Fibroblast of peridontal ligament (primary cell): ENCODE measurements around the gene LRRC52.

Experiments
- DNase-seq: peaks from one replicate; pipeline ENCODE4 v3.0.0-alpha.2; 2010; ENCODE audit errors: extremely low read depth

The LRRC52 gene

GRCh38 chr1:165543532-165544438 is at the start of gene LRRC52:
Gene LRRC52, plus strand, starts transcription at chr1:165544000. Its CDS starts 297 bp downstream, at chr1:165544297.
- no peak for DNase-seq

GRCh38 chr1:165494949-165495857 is 48.6 kb upstream of the LRRC52 start:
- no peak for DNase-seq

GRCh38 chr1:165495858-165496205 is 48.0 kb upstream of the LRRC52 start:
- no peak for DNase-seq

GRCh38 chr1:165496501-165496900 is 47.3 kb upstream of the LRRC52 start:
- DNase-seq, result no peak

DNA sequence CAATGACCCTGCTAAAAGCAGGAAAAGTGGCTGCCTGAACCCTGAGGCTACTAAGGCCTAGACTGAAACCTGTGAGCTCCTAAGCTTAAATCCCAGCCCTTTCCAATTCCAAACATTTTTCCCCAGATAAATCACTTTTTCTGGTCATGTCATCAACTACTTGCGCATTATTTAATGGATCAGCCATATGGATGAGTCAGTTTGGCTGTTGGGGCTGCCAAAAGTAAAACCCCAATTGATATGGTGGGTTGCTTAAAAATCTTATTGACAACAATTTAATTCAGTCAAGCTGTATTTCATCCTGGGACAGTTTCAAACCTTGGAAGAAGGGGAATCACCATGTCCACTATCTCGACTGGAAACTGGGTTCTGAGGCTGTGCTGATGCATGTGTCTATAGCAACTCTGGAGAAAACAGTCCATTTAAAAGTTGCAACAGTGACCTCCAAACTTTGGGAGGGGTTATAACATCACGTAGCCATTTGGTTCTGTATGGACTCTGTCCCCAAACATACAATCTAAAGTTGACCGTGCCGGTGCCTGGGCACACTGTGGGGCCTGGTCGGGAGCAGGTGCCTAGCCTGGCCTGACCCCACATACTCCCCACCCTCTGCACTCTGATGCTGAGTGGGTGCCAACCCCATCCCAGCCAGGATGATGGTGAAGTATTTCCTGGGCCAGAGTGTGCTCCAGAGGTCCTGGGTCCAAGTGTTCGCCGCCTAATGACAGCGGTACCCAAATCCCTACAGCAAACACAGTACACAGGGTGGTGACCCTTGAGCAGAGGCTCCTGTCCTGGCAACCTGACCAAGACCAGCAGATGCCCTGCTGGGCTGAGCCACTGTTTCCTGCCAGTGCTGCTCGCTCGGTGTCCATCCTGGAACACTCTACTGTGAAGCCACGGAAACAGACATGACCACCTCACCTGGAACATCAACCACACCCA is 46.5 kb upstream of the LRRC52 start:
- DNase-seq, result no peak

GRCh38 chr1:165501330-165501969 is 42.4 kb upstream of the LRRC52 start:
- no peak for DNase-seq

DNA sequence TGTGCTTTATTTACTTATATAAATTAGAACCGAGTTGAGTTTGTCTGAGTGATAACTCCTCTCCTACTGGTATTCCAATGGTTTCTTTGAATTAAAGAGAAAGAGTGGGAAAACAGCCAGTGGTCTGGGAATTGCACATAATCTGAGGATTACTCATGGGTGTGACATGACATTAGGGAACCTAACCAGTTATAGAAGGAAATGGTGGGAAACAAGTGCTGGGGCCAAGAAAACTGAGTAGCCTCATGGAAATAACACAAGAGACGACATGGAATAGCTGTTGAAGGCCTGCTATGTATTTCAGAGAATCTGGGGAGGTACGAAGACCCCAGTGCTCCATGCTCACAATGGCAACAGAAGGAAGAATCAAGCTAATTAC is 41.8 kb upstream of the LRRC52 start:
- no peak for DNase-seq

- DNase-seq, result no peak
Observed at GRCh38 chr1:165507570-165507969, 36.2 kb upstream of the LRRC52 start.

- no peak for DNase-seq
Observed at GRCh38 chr1:165508291-165508690, 35.5 kb upstream of the LRRC52 start.

GRCh38 chr1:165512816-165513215 is 31.0 kb upstream of the LRRC52 start:
- DNase-seq, result no peak

DNA sequence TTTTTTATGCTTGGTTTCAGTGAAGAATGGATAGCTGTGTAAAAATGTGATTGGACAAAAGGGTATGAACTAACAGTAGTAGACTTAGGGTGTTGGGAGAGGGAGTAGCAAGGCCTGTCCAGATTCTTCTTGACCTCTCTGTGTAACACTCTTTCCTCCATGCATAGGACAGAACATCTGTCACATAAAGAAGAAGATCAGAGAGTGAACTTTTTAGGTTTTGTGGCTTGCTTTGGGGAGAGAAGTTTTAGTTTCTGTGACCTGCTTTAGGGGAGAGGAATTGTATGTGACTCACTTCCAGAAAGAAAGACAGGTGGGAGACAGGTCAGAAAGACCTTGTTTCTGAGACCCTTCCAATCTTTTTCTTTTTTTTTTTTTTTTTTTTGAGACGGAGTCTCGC is 27.3 kb upstream of the LRRC52 start:
- DNase-seq, result no peak

- no peak for DNase-seq
Observed at GRCh38 chr1:165520646-165521045, 23.2 kb upstream of the LRRC52 start.

- DNase-seq, result no peak
Observed at GRCh38 chr1:165524639-165525285, 19.0 kb upstream of the LRRC52 start.

- DNase-seq, result no peak
Observed at GRCh38 chr1:165525708-165526107, 18.1 kb upstream of the LRRC52 start.

- DNase-seq, result no peak
Observed at GRCh38 chr1:165527251-165528007, 16.4 kb upstream of the LRRC52 start.

DNA sequence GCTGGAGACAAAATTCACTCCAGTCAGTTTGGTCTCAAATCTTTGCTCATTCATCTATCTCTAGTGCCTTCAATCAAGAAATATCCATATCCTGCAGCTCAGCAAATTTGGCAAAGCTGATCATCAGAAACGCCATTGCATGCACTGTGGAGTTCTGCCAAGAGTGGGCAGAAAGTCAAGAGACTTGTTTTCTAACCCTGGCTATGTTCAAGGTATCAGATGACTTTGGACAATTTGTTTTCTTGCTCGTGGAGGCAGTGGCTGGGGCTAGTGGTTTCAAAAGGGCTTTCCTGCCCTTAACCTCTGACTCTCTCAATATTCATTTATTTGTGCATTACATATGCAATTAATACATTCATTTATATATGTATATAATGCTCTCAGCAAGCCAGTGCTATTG is 12.8 kb upstream of the LRRC52 start:
- DNase-seq, result no peak

DNA sequence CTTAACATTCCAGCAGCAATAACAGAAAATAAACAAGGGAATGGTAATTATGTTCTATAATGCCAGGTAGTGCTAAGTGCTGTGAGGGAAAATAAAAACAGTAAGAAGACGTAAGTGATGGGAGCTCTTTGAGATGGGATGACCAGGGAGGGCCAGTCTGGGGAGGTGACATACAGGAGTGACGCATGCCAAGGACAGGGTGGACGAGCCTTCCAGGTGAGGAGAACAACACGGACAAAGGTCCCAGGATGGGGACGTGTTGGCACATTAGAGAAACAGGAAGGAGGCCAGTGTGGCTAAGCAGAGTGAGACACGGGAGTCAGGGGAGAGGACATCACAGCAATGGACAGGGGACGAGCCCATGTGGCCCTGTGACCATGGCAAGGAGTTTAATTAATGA is 11.7 kb upstream of the LRRC52 start:
- no peak for DNase-seq

DNA sequence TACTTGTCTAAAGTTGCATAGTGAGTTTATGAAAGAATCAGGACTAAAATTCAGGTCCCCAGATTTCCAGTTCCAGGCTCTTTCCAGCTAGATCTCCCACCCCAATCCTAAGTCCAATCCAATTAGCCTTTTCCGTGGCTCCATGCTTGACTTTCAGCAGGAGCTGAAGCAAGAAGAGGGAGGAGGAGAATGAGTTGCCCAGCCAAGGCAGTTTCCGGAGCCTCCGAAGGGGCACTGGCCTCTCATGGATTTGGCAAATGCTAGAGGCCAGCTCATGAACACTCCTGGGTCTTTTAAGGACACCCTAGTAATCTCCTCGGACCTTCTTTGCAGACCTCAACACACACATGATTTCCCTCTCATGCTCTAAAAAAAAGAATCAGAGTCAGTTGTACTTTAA is 10.5 kb upstream of the LRRC52 start:
- no peak for DNase-seq

- no peak for DNase-seq
Observed at GRCh38 chr1:165536016-165536415, 7.8 kb upstream of the LRRC52 start.
